Measurements from ENCODE around the gene ITIH4.

The ITIH4 gene

GRCh38 chr3:52791366-52791765 is 39.1 kb downstream of the ITIH4 start:
- no peak for DNase-seq (ENCODE audit: low read depth)
- no peak overlapping the region for H3K4me3 ChIP-seq (ENCODE audit: low read length)
- no peak for TF ChIP-seq CTCF (conservative IDR thresholded peaks at IDR 0.05; ENCODE audit: low read length)

DNA sequence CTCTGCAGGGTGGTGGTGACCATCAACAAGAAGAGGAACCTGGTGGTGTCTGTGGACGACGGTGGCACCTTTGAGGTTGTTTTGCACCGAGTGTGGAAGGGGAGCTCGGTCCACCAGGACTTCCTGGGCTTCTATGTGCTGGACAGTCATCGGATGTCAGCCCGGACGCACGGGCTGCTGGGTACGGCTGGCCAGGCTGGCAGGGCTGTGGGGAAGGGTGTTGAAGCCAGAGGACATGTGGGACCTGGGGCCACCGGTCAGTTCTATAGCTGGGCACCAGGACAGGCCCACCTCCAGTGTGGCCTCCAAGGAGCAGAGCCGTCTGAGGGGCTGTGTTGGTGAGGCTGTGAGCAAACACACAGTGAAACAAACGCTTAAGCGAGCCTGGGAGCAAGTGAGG is 39.7 kb downstream of the ITIH4 start:
- DNase-seq (ENCODE audit: low read depth) = no peak
- no peak overlapping the region for H3K4me3 ChIP-seq (ENCODE audit: low read length)
- TF ChIP-seq CTCF (conservative IDR thresholded peaks at IDR 0.05; ENCODE audit: low read length) = no peak

- TF ChIP-seq CTCF (conservative IDR thresholded peaks at IDR 0.05; ENCODE audit: low read length) = no peak
These were observed 40.1 kb downstream of the ITIH4 start for GRCh38 chr3:52790337-52790736.

GRCh38 chr3:52789746-52790040 is 40.8 kb downstream of the ITIH4 start:
- no peak overlapping the region for H3K4me3 ChIP-seq (ENCODE audit: low read length)
- TF ChIP-seq CTCF (conservative IDR thresholded peaks at IDR 0.05; ENCODE audit: low read length) = no peak
- no peak for DNase-seq (ENCODE audit: low read depth)

More at GRCh38 chr3:52790337-52790736, 40.1 kb downstream of the ITIH4 start:
- H3K4me3 ChIP-seq (ENCODE audit: low read length) = no peak overlapping the region
- no peak for DNase-seq (ENCODE audit: low read depth)

DNA sequence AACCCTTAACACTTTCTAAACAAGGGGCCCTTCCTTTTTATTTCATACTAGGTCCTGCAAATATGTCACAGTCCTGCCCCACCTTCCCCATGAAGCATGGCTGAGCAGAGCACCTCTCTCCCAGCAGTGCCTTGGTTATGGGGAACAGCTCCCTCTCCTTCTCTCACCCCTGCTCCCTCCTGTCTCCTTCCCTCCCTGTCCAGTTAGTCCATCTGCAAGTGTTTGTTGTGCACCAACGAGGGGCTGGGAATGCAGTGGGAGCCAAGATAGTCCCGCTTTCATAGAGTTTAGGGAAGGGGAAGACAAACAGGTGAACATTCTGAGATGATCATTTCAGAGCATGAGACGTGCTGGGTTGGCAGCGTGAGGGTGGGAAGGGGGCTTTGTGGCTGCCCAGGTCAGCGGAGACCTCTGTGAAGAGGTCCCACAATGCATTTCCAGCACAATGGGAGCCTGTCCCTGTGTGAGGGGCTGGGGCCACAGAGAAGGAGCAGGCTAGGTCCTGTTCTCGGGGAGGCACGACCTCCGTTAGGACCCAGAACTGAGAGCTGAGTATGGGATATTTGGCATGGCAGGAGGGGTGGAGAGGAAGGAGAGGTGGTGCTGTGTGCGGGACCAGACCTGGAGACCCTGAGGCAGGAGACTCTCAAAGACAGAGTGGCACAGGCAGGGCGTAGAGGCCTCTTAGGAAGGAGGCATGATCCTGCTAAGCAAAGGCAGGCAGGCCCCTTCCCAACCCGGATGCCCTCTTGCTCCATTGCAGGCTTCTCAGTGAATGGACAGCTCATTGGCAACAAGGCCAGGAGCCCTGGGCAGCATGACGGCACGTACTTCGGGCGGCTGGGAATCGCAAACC is 41.4 kb downstream of the ITIH4 start:
- TF ChIP-seq CTCF (conservative IDR thresholded peaks at IDR 0.05; ENCODE audit: low read length) = no peak
- no peak for DNase-seq (ENCODE audit: low read depth)
- H3K4me3 ChIP-seq (ENCODE audit: low read length) = no peak overlapping the region

DNA sequence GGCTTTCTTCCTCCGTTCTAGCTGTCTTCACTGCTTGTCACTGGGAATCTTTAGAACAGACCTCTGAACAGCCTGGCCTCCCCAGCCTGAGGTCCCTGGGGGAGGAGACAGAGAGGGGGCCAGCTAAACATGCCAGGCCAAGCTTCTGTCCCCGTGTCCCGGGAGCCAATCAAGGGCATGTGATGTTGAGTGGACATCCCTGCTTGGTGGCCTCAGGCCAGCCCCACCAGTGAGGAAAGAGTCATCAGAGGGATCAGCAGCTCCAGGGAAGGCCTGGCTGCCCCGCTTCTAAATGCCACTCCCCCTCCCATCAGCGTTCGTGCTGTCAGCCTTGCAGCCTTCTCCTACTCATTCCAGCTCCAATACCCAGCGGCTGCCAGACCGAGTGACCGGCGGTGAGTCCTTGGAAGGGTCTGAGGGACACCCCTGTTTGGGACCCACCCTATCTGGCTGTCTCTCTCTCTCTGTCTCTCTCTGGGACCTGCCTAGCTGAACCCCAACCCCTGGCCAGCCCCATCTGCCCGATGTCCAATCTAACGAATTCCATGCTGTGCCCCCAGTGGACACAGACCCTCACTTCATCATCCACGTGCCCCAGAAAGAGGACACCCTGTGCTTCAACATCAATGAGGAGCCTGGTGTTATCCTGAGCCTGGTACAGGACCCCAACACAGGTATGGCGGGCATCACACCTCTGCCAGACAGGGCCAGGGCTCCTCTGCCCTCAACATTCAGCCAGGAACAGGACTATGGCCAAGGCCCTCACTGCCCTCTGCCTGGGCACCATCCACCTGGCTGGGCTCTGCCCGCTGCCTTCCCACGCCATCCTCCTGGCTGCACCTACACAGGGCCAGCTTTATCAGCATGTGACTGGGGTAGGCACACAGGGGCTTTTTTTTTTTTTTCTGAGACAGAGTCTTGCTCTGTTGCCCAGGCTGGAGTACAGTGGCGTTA is 42.5 kb downstream of the ITIH4 start:
- DNase-seq (ENCODE audit: low read depth) = no peak
- no peak overlapping the region for H3K4me3 ChIP-seq (ENCODE audit: low read length)
- no peak for TF ChIP-seq CTCF (conservative IDR thresholded peaks at IDR 0.05; ENCODE audit: low read length)
